Epithelial cell of proximal tubule (primary cell): ENCODE data around the gene ZNF664. TPM values are rescaled to one million over a fixed set of nuclear protein-coding genes. Genes with fewer than 3 reads are reported as not detected.

Experiments used
- DNase-seq: peaks from one replicate; pipeline ENCODE4 v3.0.0-alpha.2; 2011; ENCODE audit warnings: low read depth
- H3K4me3 ChIP-seq: 2 replicates; pipeline ENCODE4 v1.5.1; 2011; ENCODE audit warnings: low read depth, mild to moderate bottlenecking, low read length
- CTCF ChIP-seq: conservative IDR thresholded peaks from 2 replicates; pipeline ENCODE4 v1.5.1; 2012; ENCODE audit warnings: low read depth, mild to moderate bottlenecking, low read length
- total RNA-seq: library from RNA; depleted of rRNA; stranded (reverse); fragments of >200 nt; gene quantifications from 2 replicates; pipeline ENCODE4 v1.2.3, GENCODE V29; 2015

Gene ZNF664
- total RNA-seq, 1 donor from 2014 or later: 41.7 TPM

- TF ChIP-seq CTCF: no peak
- no peak overlapping the region for H3K4me3 ChIP-seq
- DNase-seq: no peak
Observed at GRCh38 chr12:123960856-123961255, 12.2 kb upstream of the ZNF664 start.

GRCh38 chr12:123961585-123962345 lies 11.2 kb upstream of the ZNF664 start:
- no peak for DNase-seq
- no peak overlapping the region for H3K4me3 ChIP-seq
- TF ChIP-seq CTCF: no peak

GRCh38 chr12:123962513-123962912 lies 10.5 kb upstream of the ZNF664 start:
- H3K4me3 ChIP-seq: no peak overlapping the region
- no peak for TF ChIP-seq CTCF
- no peak for DNase-seq

GRCh38 chr12:123963821-123964220 lies 9.2 kb upstream of the ZNF664 start:
- no peak for DNase-seq
- no peak overlapping the region for H3K4me3 ChIP-seq
- no peak for TF ChIP-seq CTCF

GRCh38 chr12:123965382-123965781 lies 7.6 kb upstream of the ZNF664 start:
- no peak for DNase-seq
- no peak for TF ChIP-seq CTCF
- no peak overlapping the region for H3K4me3 ChIP-seq

GRCh38 chr12:123966596-123966995 lies 6.4 kb upstream of the ZNF664 start:
- no peak overlapping the region for H3K4me3 ChIP-seq
- TF ChIP-seq CTCF: no peak
- no peak for DNase-seq

- H3K4me3 ChIP-seq: no peak overlapping the region
- no peak for TF ChIP-seq CTCF
- DNase-seq: no peak
Observed at GRCh38 chr12:123967121-123967586, 5.9 kb upstream of the ZNF664 start.
